Tibial artery (tissue), 4 donors: Measurements from ENCODE around the gene KCNH1.

Experiments used
- DNase-seq, 2 donors: peaks; one replicate each; pipeline ENCODE4 v3.0.0-alpha.2; 2019
- H3K27ac ChIP-seq, 2 donors: fragments of 200-600 bp; sonication (generic) in 1 of 2; 1 replicate in 1 of 2; 2 replicates in 1 of 2; pipeline ENCODE4 v1.5.1; 2018 to 2019; ENCODE audit warnings: mild to moderate bottlenecking in 1 of 2
- H3K27me3 ChIP-seq, 2 donors: fragments of 200-600 bp; sonication (generic) in 1 of 2; one replicate each; pipeline versions ENCODE4 v1.5.1 to v1.6.0; 2016 to 2019
- H3K36me3 ChIP-seq, 3 donors: fragments of 200-600 bp; sonication (generic) in 2 of 3; one replicate each; pipeline ENCODE4 v1.5.1; 2016 to 2019; ENCODE audit warnings: mild to moderate bottlenecking in 2 of 3
- H3K4me1 ChIP-seq, 4 donors: fragments of 200-600 bp; sonication (generic) in 2 of 4; 1 replicate in 3 of 4; 2 replicates in 1 of 4; pipeline ENCODE4 v1.5.1; 2016 to 2019
- H3K4me3 ChIP-seq, 2 donors: fragments of 200-600 bp; sonication (generic) in 1 of 2; 1 replicate in 1 of 2; 2 replicates in 1 of 2; pipeline ENCODE4 v1.5.1; 2018 to 2019; ENCODE audit warnings: mild to moderate bottlenecking in 2 of 2
- H3K9me3 ChIP-seq, 3 donors: fragments of 200-600 bp; sonication (generic) in 1 of 3; one replicate each; pipeline ENCODE4 v1.5.1; 2016 to 2019
- intact Hi-C: fragments of 100-400 bp; cut with DNase I; formaldehyde crosslinking; loops from one replicate; pipeline ENCODE4 v1.15.0; 2023; ENCODE audit warnings: low total_unique reads
- TF ChIP-seq, protein P1 (sequence below), 2 experiments: fragments of 200-600 bp in 1 of 2; fragments of 450-650 bp in 1 of 2; IDR thresholded peaks; one replicate each; pipeline ENCODE4 v1.5.1; 2017 to 2019; ENCODE audit warnings: antibody characterized with exemption in 2 of 2, mild to moderate bottlenecking in 1 of 2, moderate library complexity in 1 of 2

The KCNH1 gene

DNA sequence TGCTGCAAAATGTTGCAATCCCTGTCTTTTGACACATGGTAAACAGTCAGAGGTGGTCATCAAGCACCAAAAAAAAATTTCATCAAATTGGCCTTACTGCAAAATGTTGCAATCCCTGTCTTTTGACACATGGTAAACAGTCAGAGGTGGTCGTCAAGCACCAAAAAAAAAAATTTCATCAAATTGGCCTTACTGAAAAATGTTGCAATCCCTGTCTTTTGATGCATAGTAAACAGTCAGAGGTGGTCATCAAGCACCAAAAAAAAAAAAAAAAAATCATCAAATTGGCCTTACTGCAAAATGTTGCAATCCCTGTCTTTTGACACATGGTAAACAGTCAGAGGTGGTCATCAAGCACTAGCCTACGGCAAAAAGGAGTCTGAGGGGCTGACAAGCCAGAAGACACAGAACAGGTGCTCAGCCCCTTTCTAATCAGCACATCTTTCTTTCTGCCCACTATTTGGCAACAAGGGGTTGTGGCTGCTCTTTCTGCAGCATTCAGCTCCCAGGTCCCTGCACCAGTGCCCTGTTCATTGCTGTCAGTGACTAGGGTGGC is 223.8 kb downstream of the KCNH1 start:
- Histone ChIP-seq H3K4me3 (no peak overlapping the region), H3K4me1 (no peaks in the 10 kb centered on the region), H3K36me3 (no peaks in the 10 kb centered on the region), H3K27me3 (peaks cover 0 to 3% of the 10 kb centered on the region in 2 donors), H3K27ac (no peak overlapping the region), H3K9me3 (no peaks in the 10 kb centered on the region)
- TF ChIP-seq, protein P1, sequence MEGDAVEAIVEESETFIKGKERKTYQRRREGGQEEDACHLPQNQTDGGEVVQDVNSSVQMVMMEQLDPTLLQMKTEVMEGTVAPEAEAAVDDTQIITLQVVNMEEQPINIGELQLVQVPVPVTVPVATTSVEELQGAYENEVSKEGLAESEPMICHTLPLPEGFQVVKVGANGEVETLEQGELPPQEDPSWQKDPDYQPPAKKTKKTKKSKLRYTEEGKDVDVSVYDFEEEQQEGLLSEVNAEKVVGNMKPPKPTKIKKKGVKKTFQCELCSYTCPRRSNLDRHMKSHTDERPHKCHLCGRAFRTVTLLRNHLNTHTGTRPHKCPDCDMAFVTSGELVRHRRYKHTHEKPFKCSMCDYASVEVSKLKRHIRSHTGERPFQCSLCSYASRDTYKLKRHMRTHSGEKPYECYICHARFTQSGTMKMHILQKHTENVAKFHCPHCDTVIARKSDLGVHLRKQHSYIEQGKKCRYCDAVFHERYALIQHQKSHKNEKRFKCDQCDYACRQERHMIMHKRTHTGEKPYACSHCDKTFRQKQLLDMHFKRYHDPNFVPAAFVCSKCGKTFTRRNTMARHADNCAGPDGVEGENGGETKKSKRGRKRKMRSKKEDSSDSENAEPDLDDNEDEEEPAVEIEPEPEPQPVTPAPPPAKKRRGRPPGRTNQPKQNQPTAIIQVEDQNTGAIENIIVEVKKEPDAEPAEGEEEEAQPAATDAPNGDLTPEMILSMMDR (IDR thresholded peaks at IDR 0.05): no peak
- DNase-seq: no peak
- intact Hi-C loops: no loop called here

DNA sequence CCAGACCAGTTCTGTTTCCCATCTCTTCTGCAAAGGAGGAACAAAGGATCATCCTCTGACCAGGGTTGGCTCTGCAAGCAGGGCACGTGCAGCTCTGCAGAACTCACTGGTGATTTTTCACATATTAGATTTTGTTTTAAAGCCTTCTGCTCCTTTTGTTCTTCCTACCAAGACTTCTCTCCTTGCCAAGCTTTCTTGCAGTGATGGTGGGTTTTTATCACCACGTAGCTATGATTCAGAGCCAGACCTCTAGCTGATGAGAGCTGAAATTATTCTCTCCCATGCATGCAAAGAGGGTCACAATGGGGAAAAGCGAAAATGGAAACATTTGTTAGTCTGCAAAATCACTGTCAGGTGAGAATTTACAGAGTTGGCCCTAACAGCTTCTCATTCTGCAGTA is 225.2 kb downstream of the KCNH1 start:
- H3K9me3 ChIP-seq: no peaks in the 10 kb centered on the region
- intact Hi-C loops: no loop called here
- H3K36me3 ChIP-seq: no peaks in the 10 kb centered on the region
- DNase-seq: no peak
- H3K27me3 ChIP-seq: peaks cover 0 to 3% of the 10 kb centered on the region in 2 donors
- no peak overlapping the region for H3K4me3 ChIP-seq
- TF ChIP-seq, protein P1 (IDR thresholded peaks at IDR 0.05): no peak
- no peaks in the 10 kb centered on the region for H3K4me1 ChIP-seq
- no peak overlapping the region for H3K27ac ChIP-seq

DNA sequence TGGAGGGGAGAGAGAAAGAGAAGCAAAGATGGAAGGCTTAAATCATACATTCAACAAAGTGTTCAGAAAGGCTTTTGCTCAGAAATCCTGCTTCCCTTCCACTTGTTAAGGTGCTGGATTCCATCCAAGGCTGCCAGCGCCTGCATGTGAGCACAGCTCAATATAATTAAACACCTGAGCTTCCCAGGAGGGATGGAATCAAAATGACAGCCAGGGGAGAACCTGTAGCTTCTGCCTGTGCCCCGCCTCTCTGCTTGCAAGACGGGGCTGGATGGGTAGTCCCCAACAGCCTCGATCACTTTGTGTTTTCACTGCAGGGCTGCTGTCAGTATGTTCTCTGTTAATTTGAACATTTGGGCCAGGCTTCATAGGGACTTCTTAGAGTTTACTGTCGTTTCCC is 225.7 kb downstream of the KCNH1 start:
- Histone ChIP-seq H3K27me3 (peaks cover 0 to 3% of the 10 kb centered on the region in 2 donors), H3K4me1 (no peaks in the 10 kb centered on the region), H3K36me3 (no peaks in the 10 kb centered on the region), H3K27ac (no peak overlapping the region), H3K4me3 (no peak overlapping the region), H3K9me3 (no peaks in the 10 kb centered on the region)
- TF ChIP-seq, protein P1 (IDR thresholded peaks at IDR 0.05): no peak
- no peak for DNase-seq
- intact Hi-C loops: no loop called here

DNA sequence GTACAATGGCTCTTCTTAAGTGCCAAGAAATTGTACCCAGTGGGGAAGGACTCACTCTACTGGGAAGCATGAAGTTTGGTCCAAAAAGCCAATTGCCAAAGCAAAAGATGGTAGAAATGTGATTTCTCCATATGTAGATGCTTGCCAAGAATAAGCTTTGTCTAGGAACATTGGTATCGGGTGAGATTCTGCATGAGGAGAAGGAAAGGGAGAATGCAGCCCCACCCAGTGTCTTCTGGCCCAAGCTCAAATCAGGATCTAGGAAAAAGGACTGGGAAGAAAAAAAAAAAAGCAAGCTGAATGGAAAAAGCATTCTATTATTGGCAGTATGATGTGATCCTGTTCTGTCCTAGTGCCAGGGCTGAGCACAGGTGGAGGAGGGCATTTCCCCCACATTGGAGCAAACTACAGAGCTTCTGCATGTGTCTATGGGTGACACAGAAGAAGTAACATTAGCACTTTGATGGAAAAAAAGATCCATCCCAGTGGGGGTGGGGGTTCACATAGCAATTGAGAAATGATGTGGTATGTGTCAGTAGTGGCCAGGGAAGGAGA is 226.6 kb downstream of the KCNH1 start:
- Histone ChIP-seq H3K9me3 (no peaks in the 10 kb centered on the region), H3K4me1 (no peaks in the 10 kb centered on the region), H3K27me3 (peaks cover 0 to 3% of the 10 kb centered on the region in 2 donors), H3K4me3 (no peak overlapping the region), H3K27ac (no peak overlapping the region), H3K36me3 (no peaks in the 10 kb centered on the region)
- TF ChIP-seq, protein P1 (IDR thresholded peaks at IDR 0.05): no peak
- intact Hi-C loops: no loop called here
- no peak for DNase-seq

DNA sequence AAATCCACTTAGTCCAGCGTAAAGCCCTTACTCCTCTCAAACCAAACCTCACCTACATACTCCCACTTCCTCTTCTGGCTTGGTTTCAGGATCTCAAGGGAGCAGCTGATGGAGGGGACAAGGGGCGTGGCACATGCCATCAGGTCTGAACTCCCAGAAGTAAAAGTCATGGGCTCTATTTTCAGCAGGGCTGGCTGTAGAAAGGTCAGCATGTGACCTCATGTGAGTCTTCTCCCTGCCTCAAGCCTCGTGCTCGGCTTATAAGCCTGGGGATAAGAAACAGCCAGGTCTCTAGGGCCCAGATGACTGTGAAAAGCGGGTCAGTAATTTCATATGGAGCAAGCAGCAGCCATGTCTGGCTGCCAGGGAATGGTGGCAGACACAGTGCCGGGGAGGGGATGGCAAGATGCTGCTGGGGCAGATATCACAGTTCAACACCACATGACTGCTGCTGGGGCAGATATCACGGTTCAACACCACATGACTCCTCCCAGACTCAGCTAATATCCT is 227.9 kb downstream of the KCNH1 start:
- Histone ChIP-seq H3K36me3 (no peaks in the 10 kb centered on the region), H3K9me3 (no peaks in the 10 kb centered on the region), H3K4me1 (no peaks in the 10 kb centered on the region), H3K4me3 (no peak overlapping the region), H3K27ac (no peak overlapping the region), H3K27me3 (peaks cover 0 to 3% of the 10 kb centered on the region in 2 donors)
- no peak for DNase-seq
- intact Hi-C loops: no loop called here
- TF ChIP-seq, protein P1 (IDR thresholded peaks at IDR 0.05): no peak
